GM12878 (cell line): ENCODE measurements around the gene ABCA2.

Experiments
- FOXM1 ChIP-seq: IDR thresholded peaks from 2 replicates; pipeline ENCODE4 v1.6.1; 2012; ENCODE audit warnings: low read depth, mild to moderate bottlenecking, inconsistent platforms, low read length, moderate library complexity
- MYC ChIP-seq: IDR thresholded peaks from 2 replicates; pipeline ENCODE4 v1.6.1; 2011; ENCODE audit warnings: mild to moderate bottlenecking, low read length, moderate library complexity, inconsistent platforms; ENCODE audit not compliant: insufficient read depth, insufficient replicate concordance, insufficient read length, severe bottlenecking
- POLR2A ChIP-seq: IDR thresholded peaks from 2 replicates; pipeline ENCODE4 v1.6.1; 2011; ENCODE audit warnings: low read depth, mild to moderate bottlenecking, low read length
- POLR2AphosphoS5 ChIP-seq: IDR thresholded peaks from 2 replicates; pipeline ENCODE4 v1.6.1; 2011; ENCODE audit warnings: mild to moderate bottlenecking, low read length, inconsistent platforms

DNA sequence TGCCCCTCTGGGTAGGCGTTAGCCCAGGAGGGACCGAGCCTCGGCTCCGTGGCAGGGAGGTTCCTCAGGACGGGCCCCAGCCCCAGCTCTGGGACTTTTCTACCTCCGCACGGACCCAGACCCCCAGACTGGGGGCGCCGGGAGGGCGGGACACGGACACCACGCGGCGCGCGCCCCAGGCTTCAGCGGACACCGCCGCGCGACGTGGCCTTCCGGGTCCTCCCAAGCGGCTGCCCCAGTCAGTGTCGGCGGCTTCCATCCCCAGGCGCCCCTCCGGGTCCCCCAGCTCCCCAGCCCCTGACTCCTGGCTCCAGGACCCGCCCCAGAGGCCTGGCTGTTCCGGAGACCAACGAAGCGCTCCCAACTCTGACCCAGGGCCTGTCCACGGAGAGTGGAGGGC is 42.2 kb downstream of the ABCA2 start:
- TF ChIP-seq MYC (no peak), POLR2A (no peak), FOXM1 (no peak), POLR2AphosphoS5 (no peak)
